HG03378 (cell line): ENCODE results near the gene GLI3.

Source experiments
- ATAC-seq: cut with Tn5 transposase; IDR thresholded peaks from one replicate; pipeline ENCODE4 v1.9.1; 2021; ENCODE audit warnings: mild to moderate bottlenecking, moderate library complexity; ENCODE audit not compliant: unreplicated experiment

The GLI3 gene

GRCh38 chr7:42011846-42012245, 225.2 kb downstream of the GLI3 start:
- no peak for ATAC-seq

- ATAC-seq: no peak
Measured at GRCh38 chr7:42010751-42011150, 226.3 kb downstream of the GLI3 start.

GRCh38 chr7:42006801-42007513, 230.1 kb downstream of the GLI3 start:
- no peak for ATAC-seq

GRCh38 chr7:42002654-42003053, 234.4 kb downstream of the GLI3 start:
- no peak for ATAC-seq

GRCh38 chr7:41999736-42000283, 237.2 kb downstream of the GLI3 start:
- ATAC-seq: no peak

- no peak for ATAC-seq
Measured at GRCh38 chr7:41998041-41998440, 239.0 kb downstream of the GLI3 start.

DNA sequence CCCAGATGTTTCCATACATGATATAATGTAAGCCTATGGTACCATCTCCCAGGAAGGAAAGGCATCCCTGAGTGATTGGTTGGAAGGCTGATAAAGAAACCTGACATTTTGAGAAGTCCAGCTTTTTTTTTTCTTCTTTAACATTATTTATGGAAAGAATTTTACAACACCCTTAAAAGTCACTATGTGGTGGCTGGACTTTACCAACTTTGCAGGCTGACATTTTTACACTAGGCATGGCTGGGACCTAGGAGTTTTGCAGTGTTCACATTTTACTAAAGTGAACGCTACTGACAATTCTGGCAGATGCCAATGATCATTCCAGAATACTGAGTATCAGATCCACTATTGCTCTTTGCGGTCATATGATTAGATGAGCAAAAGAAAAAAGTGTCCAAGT, 239.9 kb downstream of the GLI3 start:
- ATAC-seq: no peak

GRCh38 chr7:41996381-41997035, 240.5 kb downstream of the GLI3 start:
- ATAC-seq: no peak

GRCh38 chr7:41995632-41996271, 241.3 kb downstream of the GLI3 start:
- ATAC-seq: no peak

DNA sequence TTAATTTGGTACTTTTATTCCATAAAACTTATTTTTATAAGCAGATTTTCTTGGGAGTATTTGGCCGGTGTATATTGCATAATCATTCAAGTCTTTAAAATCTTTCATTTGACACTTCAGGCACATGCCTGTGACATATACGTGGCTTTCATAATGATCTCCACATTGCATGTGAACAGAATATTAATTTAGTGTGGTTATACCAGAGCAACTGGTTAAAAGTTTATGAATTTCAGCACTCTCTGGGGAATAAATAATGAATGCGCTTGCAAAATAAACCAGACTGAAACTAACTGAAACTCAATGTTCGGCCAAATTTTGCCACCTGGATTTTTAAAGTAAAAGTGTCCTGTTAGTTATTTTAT, 242.3 kb downstream of the GLI3 start:
- ATAC-seq: no peak

DNA sequence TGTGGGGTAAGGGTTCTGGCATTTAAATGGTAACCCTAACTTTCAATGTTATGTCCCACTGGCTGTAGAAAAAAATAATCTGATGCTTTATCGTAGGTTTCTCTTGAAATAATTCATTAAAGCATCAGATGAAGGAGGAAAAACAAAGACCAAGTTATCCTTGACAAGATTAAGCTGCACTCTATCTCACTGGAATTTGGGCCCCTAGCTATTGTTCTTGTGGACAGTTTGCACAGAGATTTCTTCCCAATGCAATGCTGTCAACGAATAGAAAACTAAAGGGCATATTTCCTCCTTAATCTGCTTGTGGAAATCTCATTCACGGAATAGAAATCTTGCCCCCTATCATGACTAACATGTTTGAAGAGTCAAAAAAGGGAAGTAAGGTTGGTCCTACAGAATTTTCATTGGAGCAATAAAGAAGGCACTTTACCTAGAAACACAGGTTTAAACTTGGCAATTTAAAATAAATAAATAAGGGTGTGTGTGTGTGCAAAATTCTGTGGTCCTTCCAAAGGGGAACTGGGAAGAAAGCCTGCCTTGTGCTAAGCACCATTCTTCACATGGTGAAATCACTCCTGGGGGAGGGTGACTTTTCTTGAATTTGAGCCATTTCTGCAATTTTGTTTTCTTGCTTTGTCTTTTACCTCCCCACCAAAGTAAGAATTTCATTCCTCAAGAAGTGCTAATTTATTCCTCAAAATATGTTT, 242.8 kb downstream of the GLI3 start:
- no peak for ATAC-seq

- ATAC-seq: no peak
Measured at GRCh38 chr7:41992881-41993867, 243.8 kb downstream of the GLI3 start.

DNA sequence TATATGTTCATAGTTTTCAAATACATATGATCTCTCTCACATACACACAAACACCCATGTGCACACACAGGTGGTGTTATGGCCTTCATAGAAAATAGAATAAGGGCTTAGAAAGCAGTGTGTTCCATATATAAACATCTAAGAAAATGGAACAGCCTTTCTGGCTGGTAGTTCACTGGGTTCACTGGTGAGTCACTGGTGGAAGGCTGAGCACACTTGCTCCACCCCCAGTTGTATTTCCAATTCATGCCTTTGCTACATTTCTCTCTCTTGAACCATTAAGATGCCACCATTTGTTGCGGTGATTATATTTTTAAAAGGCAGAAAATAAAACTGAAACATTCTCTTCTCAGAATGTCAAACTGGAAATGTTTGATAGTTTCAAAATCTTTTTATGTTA, 252.1 kb downstream of the GLI3 start:
- no peak for ATAC-seq

DNA sequence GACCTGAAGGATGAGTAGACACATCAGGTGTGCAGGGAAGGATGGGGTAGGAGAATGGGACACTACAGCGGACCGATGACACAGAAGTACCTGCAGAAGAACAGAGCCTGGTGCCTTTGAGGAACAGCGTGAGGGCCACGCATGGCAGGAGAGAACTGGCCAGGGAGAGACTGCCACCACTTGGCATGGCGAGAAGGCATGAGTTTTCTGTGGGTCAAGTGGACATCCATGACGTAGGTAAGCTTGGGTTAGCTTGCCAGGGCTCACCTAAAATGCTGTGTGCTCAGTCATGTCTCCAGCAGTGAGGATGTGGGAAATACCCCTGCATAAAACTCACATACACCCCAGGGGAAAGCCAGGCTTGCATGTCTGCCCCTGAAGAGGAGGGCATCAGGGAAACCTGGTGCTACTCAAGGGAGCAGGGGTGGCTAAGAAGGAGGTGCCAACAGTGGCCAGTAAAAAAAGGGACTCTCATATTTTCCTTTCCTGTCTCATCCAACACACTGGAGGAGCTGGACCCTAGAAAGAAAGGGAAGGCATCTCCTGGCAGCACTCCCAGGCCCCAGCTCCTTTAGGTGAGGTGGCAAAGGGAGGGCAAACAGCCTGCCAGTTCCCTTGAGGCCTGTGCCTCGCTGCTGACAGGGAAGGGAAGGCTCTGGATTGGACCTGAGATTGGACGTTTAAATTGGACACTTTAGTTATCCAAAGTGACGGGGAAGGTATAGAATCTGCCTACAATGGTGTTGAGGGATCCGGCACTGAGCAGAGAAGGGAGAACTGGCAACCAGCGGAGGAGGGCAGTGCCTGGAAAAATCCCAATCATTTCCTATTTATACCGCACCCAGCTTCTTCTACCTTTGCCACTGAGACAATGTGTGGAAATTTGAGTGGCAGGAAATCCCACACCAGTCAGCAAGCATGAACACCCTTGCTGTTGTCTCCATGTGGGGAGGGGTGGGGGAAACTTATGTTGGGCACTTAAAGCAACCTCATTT, 255.7 kb downstream of the GLI3 start:
- no peak for ATAC-seq

DNA sequence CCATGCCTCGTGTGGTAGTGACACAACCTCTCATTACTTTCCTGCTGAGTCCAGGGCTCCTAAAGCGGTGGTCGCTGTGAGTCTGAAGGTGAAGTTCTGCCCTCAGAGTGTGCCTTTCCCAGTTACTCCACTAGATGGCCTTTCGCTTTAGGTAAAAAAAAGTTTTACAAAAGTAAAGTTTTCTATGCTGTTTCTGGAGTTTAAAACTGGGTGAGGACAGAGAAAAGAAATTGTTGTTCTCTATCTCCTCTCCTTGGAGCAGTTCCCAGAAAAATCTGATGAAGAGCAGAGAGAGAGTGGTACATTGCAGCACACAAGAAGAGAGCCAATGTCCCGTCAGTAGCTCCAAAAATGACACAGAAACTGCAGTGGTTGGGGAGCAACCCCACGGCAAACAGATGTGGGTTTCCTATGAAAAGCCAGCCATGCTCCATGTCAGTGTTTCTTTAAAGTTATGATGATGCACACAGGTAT, 257.1 kb downstream of the GLI3 start:
- ATAC-seq: no peak

DNA sequence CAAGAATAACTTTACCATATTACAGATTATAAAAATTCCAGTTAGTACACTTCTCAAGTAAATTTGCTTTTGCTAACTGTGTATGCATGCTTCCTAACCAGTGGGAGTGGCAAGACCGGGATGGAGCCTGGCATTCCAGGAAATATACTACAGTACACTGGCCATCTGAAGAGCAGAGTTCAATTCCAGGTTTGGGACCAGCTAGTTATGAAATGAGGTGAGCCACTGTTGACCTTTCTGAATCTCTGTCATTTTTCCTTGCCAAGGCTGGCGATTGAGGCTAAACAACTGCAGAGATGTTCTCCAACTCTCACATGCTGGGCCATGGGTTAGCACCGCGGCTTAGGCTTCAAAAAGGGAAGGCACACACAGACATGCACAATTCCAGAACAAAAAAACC, 258.2 kb downstream of the GLI3 start:
- no peak for ATAC-seq

DNA sequence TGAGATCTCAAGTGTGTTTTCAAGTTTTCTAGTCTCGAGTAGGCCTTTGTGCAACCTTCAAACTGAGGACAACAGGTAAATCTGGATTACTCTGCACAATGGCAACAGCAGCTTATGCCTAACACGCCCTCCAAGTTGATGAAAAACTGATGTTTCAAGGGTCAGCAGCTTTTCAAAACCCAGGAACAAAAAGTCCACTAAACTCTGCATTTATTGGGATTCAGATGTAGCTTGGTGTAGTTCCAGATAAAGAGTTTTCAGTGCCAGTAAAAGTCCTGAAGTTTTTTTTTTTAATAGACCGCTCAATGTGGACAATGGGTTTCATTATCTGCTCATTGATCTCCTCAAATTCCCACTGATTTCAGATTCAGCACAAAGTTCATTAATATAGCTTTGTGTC, 259.3 kb downstream of the GLI3 start:
- no peak for ATAC-seq

GRCh38 chr7:41977151-41977651, 259.8 kb downstream of the GLI3 start:
- ATAC-seq: no peak

GRCh38 chr7:41976411-41976810, 260.6 kb downstream of the GLI3 start:
- ATAC-seq: no peak
